ENCODE results near the gene EFS. TPM values are rescaled to one million over a fixed set of nuclear protein-coding genes. Genes with fewer than 3 reads are reported as not detected.
A peak's percentile ranks its signal among the peaks of the same experiment; 100 is the strongest.

Gene EFS
- total RNA-seq, 2 donors from 2014 or later: 0.10 TPM; not detected in 1

- no peak for DNase-seq (ENCODE audit: low spot score in 2 of 2)
- Mint-ChIP-seq H3K36me3 (no peaks in the 10 kb centered on the region), H3K27ac (no peak within 1 kb of the TSS), H3K9me3 (no peaks in the 10 kb centered on the region)
- ATAC-seq: no peak
These were observed 7.5 kb upstream of the EFS start, which contains the start of gene IL25 for GRCh38 chr14:23372509-23372908. Gene IL25 (plus strand): TSS chr14:23372809.

GRCh38 chr14:23371865-23372264 is 6.9 kb upstream of the EFS start:
- H3K9me3 Mint-ChIP-seq: no peaks in the 10 kb centered on the region
- no peaks in the 10 kb centered on the region for H3K36me3 Mint-ChIP-seq
- DNase-seq (ENCODE audit: low spot score in 2 of 2) (no peak), ATAC-seq (no peak)
- no peak overlapping the region for H3K27ac Mint-ChIP-seq

GRCh38 chr14:23370221-23370620 is 5.2 kb upstream of the EFS start:
- DNase-seq (ENCODE audit: low spot score in 2 of 2): no peak
- no peaks in the 10 kb centered on the region for H3K36me3 Mint-ChIP-seq
- H3K27ac Mint-ChIP-seq: no peak overlapping the region
- peak in 1 of 2 donors; percentile 20 for ATAC-seq
- no peaks in the 10 kb centered on the region for H3K9me3 Mint-ChIP-seq

- DNase-seq (ENCODE audit: low spot score in 2 of 2) (no peak), ATAC-seq (no peak)
- H3K9me3 Mint-ChIP-seq: no peaks in the 10 kb centered on the region
- no peak overlapping the region for H3K27ac Mint-ChIP-seq
- H3K36me3 Mint-ChIP-seq: no peaks in the 10 kb centered on the region
These were observed 1.5 kb upstream of the EFS start for GRCh38 chr14:23366426-23366921.

- no peak overlapping the region for H3K27ac Mint-ChIP-seq
- DNase-seq (ENCODE audit: low spot score in 2 of 2): no peak
- ATAC-seq: no peak
These were observed 907 bp upstream of the EFS start for GRCh38 chr14:23365732-23366425.

GRCh38 chr14:23364164-23365035 is 572 bp downstream of the EFS start:
- Mint-ChIP-seq H3K27ac (no peak overlapping the region), H3K36me3 (no peaks in the 10 kb centered on the region), H3K9me3 (no peaks in the 10 kb centered on the region)
- DNase-seq (ENCODE audit: low spot score in 2 of 2) (no peak), ATAC-seq (no peak)

More at GRCh38 chr14:23365732-23366425, 907 bp upstream of the EFS start:
- Mint-ChIP-seq H3K36me3 (no peaks in the 10 kb centered on the region), H3K9me3 (no peaks in the 10 kb centered on the region)

- ATAC-seq (no peak), DNase-seq (ENCODE audit: low spot score in 2 of 2) (no peak)
- H3K27ac Mint-ChIP-seq: no peak overlapping the region
- H3K36me3 Mint-ChIP-seq: no peaks in the 10 kb centered on the region
- no peaks in the 10 kb centered on the region for H3K9me3 Mint-ChIP-seq
These were observed 2.8 kb downstream of the EFS start for GRCh38 chr14:23362200-23362599.

GRCh38 chr14:23361763-23362162 is 3.2 kb downstream of the EFS start:
- ATAC-seq (no peak), DNase-seq (ENCODE audit: low spot score in 2 of 2) (no peak)
- Mint-ChIP-seq H3K9me3 (no peaks in the 10 kb centered on the region), H3K36me3 (no peaks in the 10 kb centered on the region), H3K27ac (no peak overlapping the region)

DNA sequence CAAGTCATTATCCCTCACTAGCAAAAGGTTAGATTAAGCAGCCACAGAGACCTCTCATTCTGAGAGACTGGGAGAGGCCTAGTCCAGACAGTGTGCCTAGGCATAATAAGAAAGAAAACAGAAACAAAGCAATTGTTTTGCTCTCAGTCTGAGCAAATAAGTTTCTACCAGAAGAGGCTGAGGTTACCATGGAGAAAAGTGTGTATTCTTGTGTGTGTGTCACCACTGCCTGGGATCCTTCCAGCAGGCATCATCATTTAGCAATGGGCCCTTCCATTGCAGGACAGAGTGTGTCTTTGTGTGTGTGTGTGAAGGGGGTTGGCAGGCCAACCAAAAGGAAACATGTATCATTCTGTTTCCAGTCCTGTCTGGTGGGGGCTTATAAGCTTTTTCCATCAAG is 3.7 kb downstream of the EFS start:
- ATAC-seq: peak in 1 of 2 donors; percentile 88
- no peak for DNase-seq (ENCODE audit: low spot score in 2 of 2)
- Mint-ChIP-seq H3K27ac (no peak overlapping the region), H3K36me3 (no peaks in the 10 kb centered on the region), H3K9me3 (no peaks in the 10 kb centered on the region)

DNA sequence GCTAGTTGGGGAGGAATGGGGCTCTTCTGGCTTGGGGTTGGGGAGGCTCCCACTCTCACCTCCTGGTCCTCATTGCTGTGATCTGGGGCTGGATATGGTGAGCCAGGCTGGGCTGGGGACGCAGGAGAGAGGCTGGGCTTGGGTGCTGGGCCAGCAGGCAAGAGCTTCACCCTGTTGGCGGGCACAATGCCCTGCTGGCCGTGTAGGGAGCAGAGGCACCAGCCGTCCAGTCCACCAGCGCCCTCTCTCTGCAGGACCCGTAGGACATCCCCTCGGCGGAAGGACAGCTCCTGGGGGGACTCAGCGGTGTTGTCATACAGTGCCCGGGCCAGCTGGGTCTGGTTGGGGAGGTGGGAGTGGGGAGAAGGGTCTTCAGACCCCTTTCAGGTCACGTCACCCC is 4.5 kb downstream of the EFS start:
- Mint-ChIP-seq H3K9me3 (no peaks in the 10 kb centered on the region), H3K27ac (no peak overlapping the region), H3K36me3 (no peaks in the 10 kb centered on the region)
- ATAC-seq: no peak
- DNase-seq (ENCODE audit: low spot score in 2 of 2): no peak

DNA sequence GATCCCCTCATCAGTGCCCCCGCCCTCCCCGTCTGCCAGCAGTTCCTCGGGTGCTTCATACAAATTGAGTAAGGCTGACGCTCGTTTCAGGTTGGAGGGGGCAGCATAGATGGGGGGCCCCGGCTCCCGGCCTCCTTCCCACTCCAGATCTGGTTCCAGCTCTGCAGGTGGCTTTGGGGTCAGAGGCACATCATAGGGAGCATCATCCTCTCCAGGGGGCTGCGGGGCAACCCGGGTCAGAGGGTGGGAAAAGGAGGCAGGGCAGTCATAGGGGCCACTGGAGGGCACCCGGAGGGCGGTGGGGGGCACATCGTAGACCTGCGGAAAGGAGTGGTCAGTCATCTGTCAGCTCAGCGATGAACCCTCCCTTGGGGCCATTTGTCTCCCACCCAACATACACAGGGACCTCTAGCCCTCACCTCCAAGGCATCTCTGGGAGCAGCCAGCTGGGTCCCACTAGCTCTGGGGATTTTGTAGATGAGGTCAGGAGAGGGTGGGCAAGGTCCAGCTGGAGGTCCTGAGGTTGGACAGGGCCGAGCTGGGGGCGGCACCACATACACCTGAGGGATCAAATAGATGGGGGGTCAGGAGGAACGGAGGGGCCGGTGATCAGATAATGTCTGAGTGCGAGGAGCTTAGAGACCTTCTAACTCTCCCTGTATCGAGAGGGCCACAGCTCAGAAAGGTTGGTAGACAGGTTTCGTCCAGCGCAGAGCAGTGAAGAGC is 5.1 kb downstream of the EFS start:
- Mint-ChIP-seq H3K36me3 (no peaks in the 10 kb centered on the region), H3K27ac (no peak overlapping the region), H3K9me3 (no peaks in the 10 kb centered on the region)
- ATAC-seq (no peak), DNase-seq (ENCODE audit: low spot score in 2 of 2) (peak in 1 of 2 donors; percentile 20)

GRCh38 chr14:23359167-23359626 is 5.8 kb downstream of the EFS start:
- Mint-ChIP-seq H3K36me3 (no peaks in the 10 kb centered on the region), H3K27ac (no peak overlapping the region), H3K9me3 (no peaks in the 10 kb centered on the region)
- no peak for ATAC-seq
- no peak for DNase-seq (ENCODE audit: low spot score in 2 of 2)

- Mint-ChIP-seq H3K27ac (no peak overlapping the region), H3K36me3 (no peaks in the 10 kb centered on the region), H3K9me3 (no peaks in the 10 kb centered on the region)
- ATAC-seq: no peak
- DNase-seq (ENCODE audit: low spot score in 2 of 2): no peak
These were observed 6.3 kb downstream of the EFS start for GRCh38 chr14:23358553-23359166.

- Mint-ChIP-seq H3K36me3 (no peaks in the 10 kb centered on the region), H3K27ac (no peak overlapping the region), H3K9me3 (no peaks in the 10 kb centered on the region)
- no peak for DNase-seq (ENCODE audit: low spot score in 2 of 2)
- ATAC-seq: no peak
These were observed 6.9 kb downstream of the EFS start for GRCh38 chr14:23358042-23358441.

DNA sequence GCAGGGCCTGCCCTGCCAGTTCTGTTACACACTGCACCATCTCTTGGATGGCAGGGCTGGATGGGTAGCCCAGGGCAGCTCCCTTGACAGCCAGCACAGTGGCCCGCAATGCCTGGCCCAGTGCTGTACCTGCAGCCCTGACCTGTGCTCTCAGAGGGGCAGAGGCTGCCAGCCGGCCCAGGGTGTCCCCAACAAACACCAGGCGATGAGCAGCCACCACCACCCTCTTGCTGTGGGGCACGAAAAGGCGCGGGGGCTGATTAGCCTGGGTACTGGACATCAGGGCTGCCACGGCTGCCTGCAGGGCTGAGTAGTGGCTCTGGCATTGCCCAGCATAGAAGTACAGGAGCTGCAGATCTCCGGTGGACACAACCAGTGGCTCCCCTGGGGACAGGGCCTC is 7.7 kb downstream of the EFS start:
- ATAC-seq (no peak), DNase-seq (ENCODE audit: low spot score in 2 of 2) (peak in 1 of 2 donors; percentile 50)
- no peaks in the 10 kb centered on the region for H3K9me3 Mint-ChIP-seq
- H3K36me3 Mint-ChIP-seq: no peaks in the 10 kb centered on the region
- no peak overlapping the region for H3K27ac Mint-ChIP-seq

GRCh38 chr14:23356662-23357061 is 8.3 kb downstream of the EFS start:
- Mint-ChIP-seq H3K36me3 (no peaks in the 10 kb centered on the region), H3K9me3 (no peaks in the 10 kb centered on the region), H3K27ac (no peak overlapping the region)
- no peak for ATAC-seq
- DNase-seq (ENCODE audit: low spot score in 2 of 2): no peak

All from activated naive CD4-positive, alpha-beta T cell treated with anti-CD3 and anti-CD28 coated beads, Interleukin-2, amount 50 U/mL, for 72 hours (primary cell).